B cell (primary cell): ENCODE measurements around the gene CST1. TPM values are rescaled to one million over a fixed set of nuclear protein-coding genes. Genes with fewer than 3 reads are reported as not detected.

ENCODE experiments used
- ATAC-seq: fragments of 200-7000 bp; cut with Tn5 transposase; one replicate; pipeline ENCODE4 v1.10.0; 2021; ENCODE audit warnings: low read depth, mild to moderate bottlenecking, moderate number of reproducible peaks, moderate library complexity
- CTCF ChIA-PET: fragments of 350-600 bp; sonication (Branson Sonifier 250); formaldehyde crosslinking; loops from one replicate; lab custom pipeline; 2021; ENCODE audit warnings: antibody characterized with exemption, inconsistent platforms; lab: Charles Lee
- POLR2A ChIA-PET: fragments of 350-600 bp; sonication (Branson Sonifier 250); formaldehyde crosslinking; loops from one replicate; lab custom pipeline; 2021; ENCODE audit warnings: antibody characterized with exemption; lab: Charles Lee
- DNase-seq: peaks from one replicate; pipeline ENCODE4 v3.0.0; 2013
- H2AFZ ChIP-seq: 2 replicates; pipeline ENCODE4 v1.6.1; 2012; ENCODE audit warnings: mild to moderate bottlenecking, low read depth, low read length; ENCODE audit not compliant: insufficient read depth, poor library complexity, severe bottlenecking
- H3K27ac ChIP-seq, 2 donors: 1 replicate in 1 of 2; 2 replicates in 1 of 2; pipeline ENCODE4 v1.5.1; 2012 to 2013; ENCODE audit warnings: low read length in 2 of 2, mild to moderate bottlenecking in 2 of 2, moderate library complexity in 1 of 2
- H3K27me3 ChIP-seq, 4 experiments: fragments of 200-600 bp in 1 of 4; sonication (generic) in 1 of 4; replicated peaks in 1 of 4; 1 replicate in 2 of 4; 2 replicates in 2 of 4; pipeline versions ENCODE4 v1.6.1 to v1.7.0; 2013 to 2016; ENCODE audit warnings: low read length in 3 of 4, mild to moderate bottlenecking in 2 of 4, mixed read lengths in 1 of 4, moderate library complexity in 1 of 4; ENCODE audit not compliant: insufficient read depth in 4 of 4, control insufficient read depth in 3 of 4; ENCODE audit errors: control extremely low read depth in 1 of 4
- H3K36me3 ChIP-seq, 2 experiments: replicated peaks in 1 of 2; 1 replicate in 1 of 2; 2 replicates in 1 of 2; pipeline versions ENCODE4 v1.6.1 to v1.7.1; 2013; ENCODE audit warnings: low read length in 1 of 2; ENCODE audit not compliant: insufficient read depth in 2 of 2, control insufficient read depth in 1 of 2; ENCODE audit errors: control extremely low read depth in 1 of 2, extremely low read depth in 1 of 2
- H3K4me1 ChIP-seq, 2 donors: fragments of 200-600 bp in 1 of 2; sonication (generic) in 1 of 2; 1 replicate in 1 of 2; 2 replicates in 1 of 2; pipeline versions ENCODE4 v1.5.1 to v1.6.1; 2013 to 2017; ENCODE audit warnings: low read length in 2 of 2; ENCODE audit not compliant: control insufficient read depth in 2 of 2, insufficient read depth in 2 of 2
- H3K4me2 ChIP-seq: replicated peaks from 2 replicates; pipeline ENCODE3; 2012; ENCODE audit warnings: mild to moderate bottlenecking, low read depth, low read length; ENCODE audit not compliant: poor library complexity, severe bottlenecking
- H3K4me3 ChIP-seq, 5 experiments: fragments of 200-600 bp in 1 of 5; sonication (generic) in 1 of 5; 1 replicate in 3 of 5; 2 replicates in 2 of 5; pipeline versions ENCODE4 v1.5.1 to v1.7.0; 2011 to 2016; ENCODE audit warnings: low read length in 4 of 5, mild to moderate bottlenecking in 4 of 5, low read depth in 2 of 5, control low read depth in 1 of 5, moderate library complexity in 1 of 5; ENCODE audit not compliant: insufficient read depth in 1 of 5; ENCODE audit errors: control extremely low read depth in 1 of 5, extremely low read depth in 1 of 5
- H3K79me2 ChIP-seq: fragments of 200-600 bp; sonication (generic); one replicate; pipeline ENCODE4 v1.6.0; 2016; ENCODE audit warnings: low read length; ENCODE audit not compliant: control insufficient read depth, insufficient read depth
- H3K9ac ChIP-seq: fragments of 200-600 bp; sonication (generic); 2 replicates; pipeline ENCODE4 v1.6.1; 2017; ENCODE audit warnings: mild to moderate bottlenecking, low read length, moderate library complexity
- H3K9me3 ChIP-seq, 3 donors: one replicate each; pipeline versions ENCODE4 v1.6.1 to v1.7.1; 2013; ENCODE audit warnings: low read length in 2 of 3; ENCODE audit not compliant: control insufficient read depth in 2 of 3, insufficient read depth in 1 of 3; ENCODE audit errors: control extremely low read depth in 1 of 3
- H4K20me1 ChIP-seq: 2 replicates; pipeline ENCODE4 v1.6.0; 2012; ENCODE audit warnings: mild to moderate bottlenecking, low read length; ENCODE audit not compliant: insufficient read depth, control insufficient read depth, poor library complexity, severe bottlenecking
- H3K27ac Mint-ChIP-seq: one replicate; pipeline ENCODE4 v1.8.0; 2021; ENCODE audit warnings: mixed read lengths
- H3K27me3 Mint-ChIP-seq: one replicate; pipeline ENCODE4 v1.8.0; 2021; ENCODE audit warnings: mixed read lengths
- H3K4me1 Mint-ChIP-seq: one replicate; pipeline ENCODE4 v1.8.0; 2021; ENCODE audit warnings: mixed read lengths
- H3K4me3 Mint-ChIP-seq: one replicate; pipeline ENCODE4 v1.8.0; 2021; ENCODE audit warnings: mixed read lengths
- H3K9me3 Mint-ChIP-seq: one replicate; pipeline ENCODE4 v1.8.0; 2022; ENCODE audit warnings: mixed read lengths; ENCODE audit not compliant: insufficient read depth
- EZH2 ChIP-seq: IDR thresholded peaks from 2 replicates; pipeline ENCODE4 v1.6.1; 2012; ENCODE audit warnings: borderline replicate concordance, low read depth, mild to moderate bottlenecking, moderate library complexity, low read length; ENCODE audit not compliant: insufficient read depth, poor library complexity, severe bottlenecking
- WGBS: methylation state at CpG from one replicate; pipeline ENCODE4 v1.1.5; 2013; ENCODE audit warnings: missing lambda C conversion rate; ENCODE audit not compliant: insufficient coverage; 5-methylcytosine and 5-hydroxymethylcytosine counted together
- intact Hi-C: fragments of 100-400 bp; cut with micrococcal nuclease; formaldehyde crosslinking; loops from one replicate; pipeline ENCODE4 v1.10.0; 2022
- polyA plus RNA-seq: library from polyadenylated mRNA; depleted of rRNA; stranded (reverse); fragments of >200 nt; gene quantifications from 2 replicates; pipeline ENCODE4 v1.2.3, GENCODE V29; 2012
- total RNA-seq, 2 donors: library from RNA; stranded (reverse); fragments of 120-200 nt in 1 of 2; gene quantifications; 1 replicate in 1 of 2; 2 replicates in 1 of 2; pipeline versions ENCODE4 v1.2.3 to v1.2.4, GENCODE V29; 2013 to 2022
- TF ChIP-seq, protein P1 (sequence below): fragments of 200-600 bp; IDR thresholded peaks from one replicate; pipeline ENCODE4 v1.8.0; 2022; ENCODE audit warnings: antibody characterized with exemption, mild to moderate bottlenecking

Gene CST1
- total and polyA plus RNA-seq, 2 donors (not counting 1 experiment from before 2014, with no cell fraction given), result not detected

DNA sequence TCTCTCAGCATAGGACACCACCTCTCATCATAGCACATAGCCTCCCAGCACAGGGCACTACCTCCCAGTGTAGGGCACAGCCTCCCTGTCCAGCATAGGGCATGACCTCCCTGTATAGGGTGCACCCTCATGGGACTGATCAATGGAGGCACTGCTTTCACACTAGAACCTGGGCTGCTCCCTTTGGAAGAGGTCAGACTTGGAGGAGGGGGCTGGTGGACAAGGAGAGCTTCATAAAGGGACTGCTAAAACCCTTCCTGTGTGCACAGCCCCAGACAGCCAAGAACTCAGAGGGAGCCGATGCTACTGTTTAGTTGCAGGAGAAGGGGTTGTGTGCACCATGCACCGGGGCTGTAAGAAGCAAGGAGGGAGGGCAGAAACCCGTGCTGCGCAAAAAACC lies 40.0 kb downstream of the CST1 start:
- Histone ChIP-seq H3K9ac (no peak overlapping the region), H3K4me2 (no peak overlapping the region), H2AFZ (no peak overlapping the region), H3K79me2 (no peaks in the 10 kb centered on the region), H3K36me3 (no peaks in the 10 kb centered on the region), H3K27me3 (no peaks in the 10 kb centered on the region), H3K4me1 (no peaks in the 10 kb centered on the region), H4K20me1 (no peaks in the 10 kb centered on the region), H3K9me3 (no peaks in the 10 kb centered on the region), H3K4me3 (no peak overlapping the region), H3K27ac (no peak overlapping the region)
- ATAC-seq, result no peak
- ChIA-PET POLR2A (no interaction called here), CTCF (no interaction called here)
- no peaks in the 10 kb centered on the region for H3K27me3 Mint-ChIP-seq
- intact Hi-C loops, result loop anchor here (5.0 kb wide), 1 partner anchor 182 kb away; no protein-coding TSS in a partner anchor
- no peak overlapping the region for H3K4me3 Mint-ChIP-seq
- no peaks in the 10 kb centered on the region for H3K4me1 Mint-ChIP-seq
- H3K27ac Mint-ChIP-seq, result no peak overlapping the region
- WGBS, result 96% methylated on average over 4 of the region's 4 CpGs
- DNase-seq, result no peak
- no peaks in the 10 kb centered on the region for H3K9me3 Mint-ChIP-seq
- no peak for TF ChIP-seq EZH2
- TF ChIP-seq, protein P1, sequence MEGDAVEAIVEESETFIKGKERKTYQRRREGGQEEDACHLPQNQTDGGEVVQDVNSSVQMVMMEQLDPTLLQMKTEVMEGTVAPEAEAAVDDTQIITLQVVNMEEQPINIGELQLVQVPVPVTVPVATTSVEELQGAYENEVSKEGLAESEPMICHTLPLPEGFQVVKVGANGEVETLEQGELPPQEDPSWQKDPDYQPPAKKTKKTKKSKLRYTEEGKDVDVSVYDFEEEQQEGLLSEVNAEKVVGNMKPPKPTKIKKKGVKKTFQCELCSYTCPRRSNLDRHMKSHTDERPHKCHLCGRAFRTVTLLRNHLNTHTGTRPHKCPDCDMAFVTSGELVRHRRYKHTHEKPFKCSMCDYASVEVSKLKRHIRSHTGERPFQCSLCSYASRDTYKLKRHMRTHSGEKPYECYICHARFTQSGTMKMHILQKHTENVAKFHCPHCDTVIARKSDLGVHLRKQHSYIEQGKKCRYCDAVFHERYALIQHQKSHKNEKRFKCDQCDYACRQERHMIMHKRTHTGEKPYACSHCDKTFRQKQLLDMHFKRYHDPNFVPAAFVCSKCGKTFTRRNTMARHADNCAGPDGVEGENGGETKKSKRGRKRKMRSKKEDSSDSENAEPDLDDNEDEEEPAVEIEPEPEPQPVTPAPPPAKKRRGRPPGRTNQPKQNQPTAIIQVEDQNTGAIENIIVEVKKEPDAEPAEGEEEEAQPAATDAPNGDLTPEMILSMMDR, result no peak

DNA sequence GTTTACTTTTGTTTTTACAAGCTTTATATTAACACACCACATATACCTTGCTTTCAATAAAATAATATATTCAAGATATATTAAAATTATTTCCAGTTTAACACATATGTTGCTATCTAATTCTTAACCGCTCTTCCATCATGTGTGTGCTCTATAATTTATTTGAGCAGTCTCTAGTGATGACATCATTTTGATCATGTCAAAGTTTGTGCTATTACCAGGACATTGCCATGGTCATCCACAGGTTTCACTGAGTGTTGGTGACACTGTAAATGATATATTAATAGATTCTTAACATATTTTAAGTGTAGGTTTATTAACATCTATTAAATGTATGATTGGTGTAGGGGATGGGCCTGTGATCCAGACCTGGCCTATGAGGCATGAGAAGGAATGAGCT lies 44.8 kb downstream of the CST1 start:
- no CpG with 5 or more reads among the region's 1 CpG for WGBS
- no peaks in the 10 kb centered on the region for H3K27me3 ChIP-seq
- no peak for TF ChIP-seq EZH2
- TF ChIP-seq, protein P1, result no peak
- DNase-seq (no peak), ATAC-seq (no peak)
- no peak overlapping the region for H2AFZ ChIP-seq
- no peaks in the 10 kb centered on the region for H3K9me3 ChIP-seq
- H3K79me2 ChIP-seq, result no peaks in the 10 kb centered on the region
- no peak overlapping the region for H3K4me3 Mint-ChIP-seq
- peaks cover 3% of the 10 kb centered on the region for H3K27me3 Mint-ChIP-seq
- H3K9me3 Mint-ChIP-seq, result no peaks in the 10 kb centered on the region
- CTCF ChIA-PET, result no interaction called here
- no peak overlapping the region for H3K27ac Mint-ChIP-seq
- H3K36me3 ChIP-seq, result no peaks in the 10 kb centered on the region
- no peak overlapping the region for H3K4me2 ChIP-seq
- POLR2A ChIA-PET, result no interaction called here
- H3K4me3 ChIP-seq, result no peak overlapping the region
- no peaks in the 10 kb centered on the region for H3K4me1 Mint-ChIP-seq
- H3K27ac ChIP-seq, result no peak overlapping the region
- intact Hi-C loops, result no loop called here
- H3K4me1 ChIP-seq, result no peaks in the 10 kb centered on the region
- no peak overlapping the region for H3K9ac ChIP-seq
- no peaks in the 10 kb centered on the region for H4K20me1 ChIP-seq
